Measurements from ENCODE around the gene LGALS7B.

DNA sequence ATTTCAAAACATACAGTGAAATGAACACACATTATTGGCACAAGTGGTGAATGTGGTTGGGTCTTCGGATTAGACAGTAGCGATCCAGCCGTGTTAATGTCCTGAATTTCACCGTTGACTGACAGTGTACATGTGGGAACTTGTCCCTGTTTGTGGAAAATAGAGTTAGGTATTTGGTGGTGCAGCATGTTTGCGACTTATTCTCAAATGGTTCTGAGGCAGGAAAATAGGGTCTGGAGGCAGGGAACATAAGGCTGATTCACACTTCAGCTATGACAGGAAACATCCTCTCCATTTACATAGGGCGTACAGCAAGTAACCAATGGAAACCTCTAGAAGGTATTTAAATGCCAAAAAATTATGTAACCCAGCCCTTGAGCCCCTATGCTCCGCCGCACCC lies 4.2 kb downstream of the LGALS7B start:
- no peak for TF ChIP-seq CTCF (IDR thresholded peaks at IDR 0.05; ENCODE audit: low read length)
- no peak for TF ChIP-seq EZH2 (IDR thresholded peaks at IDR 0.05; ENCODE audit: borderline replicate concordance, low read length)

Measured in OCI-LY1 (cell line).